ENCODE measurements around the gene TMEM179. TPM values are rescaled to one million over a fixed set of nuclear protein-coding genes. Genes with fewer than 3 reads are reported as not detected.

Gene TMEM179
- total RNA-seq, 1 experiment from 2014 or later: not detected

GRCh38 chr14:104585966-104586697 lies 18.4 kb downstream of the TMEM179 start:
- TF ChIP-seq CTCF (IDR thresholded peaks at IDR 0.05; ENCODE audit: unreplicated experiment): no peak
- no peak for DNase-seq
- BruUV-seq (replicated peaks): no TSS peak
- Mint-ChIP-seq H3K27ac (ENCODE audit: unreplicated experiment) (no peak overlapping the region), H3K36me3 (ENCODE audit: insufficient read depth, unreplicated experiment) (no peaks in the 10 kb centered on the region), H3K9me3 (ENCODE audit: low read depth, unreplicated experiment) (no peaks in the 10 kb centered on the region), H3K4me3 (ENCODE audit: low read depth, unreplicated experiment) (no peak overlapping the region), H3K4me1 (ENCODE audit: low read depth, unreplicated experiment) (no peaks in the 10 kb centered on the region), H3K27me3 (ENCODE audit: unreplicated experiment) (peaks cover 74% of the 10 kb centered on the region)
- CTCF ChIA-PET: no interaction called here
- intact Hi-C loops (cut with micrococcal nuclease; ENCODE audit: unreplicated experiment): no loop called here

DNA sequence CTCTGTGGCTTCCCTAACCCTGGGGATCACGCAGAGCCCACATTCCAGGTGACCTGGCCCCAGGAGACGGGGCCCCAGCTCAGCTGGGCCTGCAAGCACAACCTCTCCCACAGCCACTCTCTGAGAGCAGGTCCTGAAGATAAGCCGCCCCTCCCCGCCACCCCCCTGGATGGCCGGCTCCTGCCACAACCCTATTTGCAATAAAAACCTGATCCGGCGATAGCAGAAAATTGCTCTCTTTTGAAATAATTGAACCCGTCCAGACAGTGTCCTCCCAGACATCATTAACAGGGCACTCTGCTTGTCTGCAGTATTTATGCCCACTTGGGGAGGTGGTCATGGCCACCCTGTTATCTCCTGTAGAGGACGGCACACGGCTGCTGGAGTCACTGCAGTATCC lies 20.0 kb downstream of the TMEM179 start:
- DNase-seq: no peak
- intact Hi-C loops (cut with micrococcal nuclease; ENCODE audit: unreplicated experiment): no loop called here
- BruUV-seq (replicated peaks): no TSS peak
- Mint-ChIP-seq H3K27me3 (ENCODE audit: unreplicated experiment) (peaks cover 78% of the 10 kb centered on the region), H3K4me3 (ENCODE audit: low read depth, unreplicated experiment) (no peak overlapping the region), H3K4me1 (ENCODE audit: low read depth, unreplicated experiment) (no peaks in the 10 kb centered on the region), H3K9me3 (ENCODE audit: low read depth, unreplicated experiment) (no peaks in the 10 kb centered on the region), H3K36me3 (ENCODE audit: insufficient read depth, unreplicated experiment) (no peaks in the 10 kb centered on the region), H3K27ac (ENCODE audit: unreplicated experiment) (no peak overlapping the region)
- no peak for TF ChIP-seq CTCF (IDR thresholded peaks at IDR 0.05; ENCODE audit: unreplicated experiment)
- CTCF ChIA-PET: no interaction called here

DNA sequence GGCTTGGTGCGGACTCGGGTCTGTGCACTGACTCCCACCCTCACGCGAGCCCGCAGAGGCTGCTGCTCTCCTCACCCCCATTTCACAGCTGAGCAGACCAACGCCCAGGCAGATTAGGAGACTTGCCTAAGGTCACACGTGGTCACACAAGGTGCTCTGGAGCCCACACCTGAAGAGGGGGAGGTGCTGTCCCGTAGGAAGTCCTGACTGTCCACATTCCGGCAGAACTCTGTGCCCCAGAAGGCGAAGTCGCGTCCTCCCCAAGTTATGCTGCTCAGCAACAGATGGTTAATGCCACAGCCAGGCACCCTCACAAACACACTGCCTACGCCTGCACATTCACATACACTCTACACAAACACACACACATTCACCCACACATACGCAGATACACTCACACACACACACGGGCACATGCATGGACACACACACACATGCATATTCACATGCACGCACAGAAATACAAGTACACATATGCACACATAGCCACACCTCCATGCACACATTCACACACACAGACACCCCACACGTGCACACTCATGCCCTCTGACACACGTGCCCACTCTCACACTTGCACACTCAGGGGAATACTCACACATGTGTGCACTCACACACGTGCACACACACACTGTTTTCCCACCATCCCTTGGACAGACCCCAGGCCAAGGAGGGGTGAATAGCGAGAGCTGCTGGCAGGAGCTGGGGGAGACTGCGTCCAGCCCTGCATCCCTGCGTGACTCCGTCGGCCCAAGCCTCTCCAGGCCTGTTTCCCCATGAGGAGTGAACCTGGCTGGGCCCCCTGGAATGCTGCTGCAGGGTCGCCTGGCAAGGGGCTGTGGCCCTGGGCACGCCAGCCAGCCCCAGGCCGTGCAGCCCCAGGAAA lies 20.9 kb downstream of the TMEM179 start:
- H3K4me3 Mint-ChIP-seq (ENCODE audit: low read depth, unreplicated experiment): no peak overlapping the region
- no TSS peak for BruUV-seq (replicated peaks)
- no peak overlapping the region for H3K27ac Mint-ChIP-seq (ENCODE audit: unreplicated experiment)
- no peaks in the 10 kb centered on the region for H3K4me1 Mint-ChIP-seq (ENCODE audit: low read depth, unreplicated experiment)
- no peaks in the 10 kb centered on the region for H3K9me3 Mint-ChIP-seq (ENCODE audit: low read depth, unreplicated experiment)
- H3K27me3 Mint-ChIP-seq (ENCODE audit: unreplicated experiment): peaks cover 85% of the 10 kb centered on the region
- no peak for DNase-seq
- intact Hi-C loops (cut with micrococcal nuclease; ENCODE audit: unreplicated experiment): no loop called here
- TF ChIP-seq CTCF (IDR thresholded peaks at IDR 0.05; ENCODE audit: unreplicated experiment): no peak
- CTCF ChIA-PET: no interaction called here
- no peaks in the 10 kb centered on the region for H3K36me3 Mint-ChIP-seq (ENCODE audit: insufficient read depth, unreplicated experiment)

GRCh38 chr14:104582662-104583061 lies 21.9 kb downstream of the TMEM179 start:
- TF ChIP-seq CTCF (IDR thresholded peaks at IDR 0.05; ENCODE audit: unreplicated experiment): no peak
- Mint-ChIP-seq H3K9me3 (ENCODE audit: low read depth, unreplicated experiment) (no peaks in the 10 kb centered on the region), H3K36me3 (ENCODE audit: insufficient read depth, unreplicated experiment) (no peaks in the 10 kb centered on the region), H3K27me3 (ENCODE audit: unreplicated experiment) (peaks cover 90% of the 10 kb centered on the region), H3K4me3 (ENCODE audit: low read depth, unreplicated experiment) (no peak overlapping the region), H3K27ac (ENCODE audit: unreplicated experiment) (no peak overlapping the region), H3K4me1 (ENCODE audit: low read depth, unreplicated experiment) (no peaks in the 10 kb centered on the region)
- no peak for DNase-seq
- intact Hi-C loops (cut with micrococcal nuclease; ENCODE audit: unreplicated experiment): no loop called here
- CTCF ChIA-PET: no interaction called here
- BruUV-seq (replicated peaks): no TSS peak

Data from Calu3 (cell line).